Measurements from ENCODE around the gene FOXN4.

The FOXN4 gene

GRCh38 chr12:109258607-109259544, 50.2 kb downstream of the FOXN4 start:
- DNase-seq (ENCODE audit: low read depth) = no peak
- no peak overlapping the region for H3K4me3 ChIP-seq (ENCODE audit: low read depth, low read length)
- TF ChIP-seq, protein P1, sequence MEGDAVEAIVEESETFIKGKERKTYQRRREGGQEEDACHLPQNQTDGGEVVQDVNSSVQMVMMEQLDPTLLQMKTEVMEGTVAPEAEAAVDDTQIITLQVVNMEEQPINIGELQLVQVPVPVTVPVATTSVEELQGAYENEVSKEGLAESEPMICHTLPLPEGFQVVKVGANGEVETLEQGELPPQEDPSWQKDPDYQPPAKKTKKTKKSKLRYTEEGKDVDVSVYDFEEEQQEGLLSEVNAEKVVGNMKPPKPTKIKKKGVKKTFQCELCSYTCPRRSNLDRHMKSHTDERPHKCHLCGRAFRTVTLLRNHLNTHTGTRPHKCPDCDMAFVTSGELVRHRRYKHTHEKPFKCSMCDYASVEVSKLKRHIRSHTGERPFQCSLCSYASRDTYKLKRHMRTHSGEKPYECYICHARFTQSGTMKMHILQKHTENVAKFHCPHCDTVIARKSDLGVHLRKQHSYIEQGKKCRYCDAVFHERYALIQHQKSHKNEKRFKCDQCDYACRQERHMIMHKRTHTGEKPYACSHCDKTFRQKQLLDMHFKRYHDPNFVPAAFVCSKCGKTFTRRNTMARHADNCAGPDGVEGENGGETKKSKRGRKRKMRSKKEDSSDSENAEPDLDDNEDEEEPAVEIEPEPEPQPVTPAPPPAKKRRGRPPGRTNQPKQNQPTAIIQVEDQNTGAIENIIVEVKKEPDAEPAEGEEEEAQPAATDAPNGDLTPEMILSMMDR (IDR thresholded peaks at IDR 0.05; ENCODE audit: control insufficient read depth, extremely low read depth, insufficient read depth) = no peak

DNA sequence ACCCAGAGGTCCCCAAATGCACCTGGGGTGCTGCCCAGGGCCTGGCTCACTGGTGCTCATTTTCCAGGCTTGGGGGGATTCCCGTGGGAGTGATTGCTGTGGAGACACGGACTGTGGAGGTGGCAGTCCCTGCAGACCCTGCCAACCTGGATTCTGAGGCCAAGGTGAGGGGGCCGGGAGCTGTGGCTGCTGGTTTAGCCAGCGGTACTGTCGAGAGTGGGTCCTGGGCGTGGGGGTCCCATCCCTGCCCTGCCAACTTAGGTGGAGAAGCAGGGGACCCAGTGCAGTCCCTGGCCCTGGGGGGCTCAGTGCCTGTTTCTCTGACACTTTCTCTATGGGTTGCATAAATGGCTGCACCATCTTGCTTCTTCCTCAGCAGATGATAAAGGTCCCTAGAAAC, 50.9 kb downstream of the FOXN4 start:
- TF ChIP-seq, protein P1 (IDR thresholded peaks at IDR 0.05; ENCODE audit: control insufficient read depth, extremely low read depth, insufficient read depth) = no peak
- no peak for DNase-seq (ENCODE audit: low read depth)
- no peak overlapping the region for H3K4me3 ChIP-seq (ENCODE audit: low read depth, low read length)

DNA sequence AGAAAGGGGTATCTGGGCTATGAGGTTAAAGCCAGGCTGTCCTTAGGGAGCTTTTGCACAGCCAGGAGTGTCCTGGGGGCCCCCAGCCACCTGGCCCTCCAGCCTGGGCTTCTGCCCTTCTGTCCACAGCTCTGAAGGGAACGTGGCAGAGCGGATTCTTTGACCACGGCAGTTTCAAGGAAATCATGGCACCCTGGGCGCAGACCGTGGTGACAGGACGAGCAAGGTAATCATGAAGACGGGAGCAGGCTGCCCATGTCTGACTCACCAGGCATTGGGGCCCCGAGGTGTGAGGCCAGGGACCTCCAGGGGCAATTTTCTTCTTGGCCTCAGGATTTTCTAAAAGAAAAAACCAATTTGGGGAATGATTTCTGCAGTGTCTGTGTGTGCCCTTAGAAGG, 53.1 kb downstream of the FOXN4 start:
- DNase-seq (ENCODE audit: low read depth) = no peak
- H3K4me3 ChIP-seq (ENCODE audit: low read depth, low read length) = no peak overlapping the region
- TF ChIP-seq, protein P1 (IDR thresholded peaks at IDR 0.05; ENCODE audit: control insufficient read depth, extremely low read depth, insufficient read depth) = no peak

GRCh38 chr12:109255377-109255776, 53.7 kb downstream of the FOXN4 start:
- DNase-seq (ENCODE audit: low read depth) = no peak
- H3K4me3 ChIP-seq (ENCODE audit: low read depth, low read length) = no peak overlapping the region
- TF ChIP-seq, protein P1 (IDR thresholded peaks at IDR 0.05; ENCODE audit: control insufficient read depth, extremely low read depth, insufficient read depth) = no peak

DNA sequence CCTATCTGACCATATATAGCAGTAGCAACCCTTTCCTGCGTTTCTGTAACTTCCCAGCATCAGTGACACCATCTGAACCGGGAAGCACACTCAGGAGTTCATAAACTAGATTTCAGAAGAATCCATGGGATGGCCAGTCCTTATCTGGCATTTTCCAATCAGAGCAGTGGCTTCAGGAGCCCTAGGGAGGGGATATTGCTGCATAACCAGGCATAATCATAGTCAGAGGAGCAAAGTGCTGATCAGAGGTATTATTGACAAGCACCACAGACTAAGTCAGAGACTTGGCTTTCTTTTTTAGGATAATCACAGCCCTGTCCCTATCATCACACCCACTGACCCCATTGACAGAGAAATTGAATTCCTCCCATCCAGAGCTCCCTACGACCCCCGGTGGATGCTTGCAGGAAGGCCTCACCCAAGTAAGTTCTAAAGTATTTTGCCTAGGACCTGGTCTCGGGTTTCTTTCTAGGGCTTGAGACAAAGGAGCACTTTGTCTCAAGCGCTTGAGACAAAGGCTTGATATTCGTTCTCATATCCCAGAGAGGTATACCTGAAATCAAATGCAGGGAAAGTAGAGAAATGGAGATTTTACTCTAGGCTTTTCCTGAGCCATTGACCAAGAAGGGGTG, 55.1 kb downstream of the FOXN4 start:
- no peak overlapping the region for H3K4me3 ChIP-seq (ENCODE audit: low read depth, low read length)
- DNase-seq (ENCODE audit: low read depth) = no peak
- TF ChIP-seq, protein P1 (IDR thresholded peaks at IDR 0.05; ENCODE audit: control insufficient read depth, extremely low read depth, insufficient read depth) = no peak

GRCh38 chr12:109252799-109253198, 56.3 kb downstream of the FOXN4 start:
- no peak for DNase-seq (ENCODE audit: low read depth)
- TF ChIP-seq, protein P1 (IDR thresholded peaks at IDR 0.05; ENCODE audit: control insufficient read depth, extremely low read depth, insufficient read depth) = no peak
- no peak overlapping the region for H3K4me3 ChIP-seq (ENCODE audit: low read depth, low read length)

All from LNCaP clone FGC (cell line).